HS-27A (cell line): ENCODE data around the gene LIMS2.

Experiments
- DNase-seq: peaks from one replicate; pipeline ENCODE4 v3.0.0-alpha.2; 2012; ENCODE audit warnings: low read depth, missing footprints

Gene LIMS2

DNA sequence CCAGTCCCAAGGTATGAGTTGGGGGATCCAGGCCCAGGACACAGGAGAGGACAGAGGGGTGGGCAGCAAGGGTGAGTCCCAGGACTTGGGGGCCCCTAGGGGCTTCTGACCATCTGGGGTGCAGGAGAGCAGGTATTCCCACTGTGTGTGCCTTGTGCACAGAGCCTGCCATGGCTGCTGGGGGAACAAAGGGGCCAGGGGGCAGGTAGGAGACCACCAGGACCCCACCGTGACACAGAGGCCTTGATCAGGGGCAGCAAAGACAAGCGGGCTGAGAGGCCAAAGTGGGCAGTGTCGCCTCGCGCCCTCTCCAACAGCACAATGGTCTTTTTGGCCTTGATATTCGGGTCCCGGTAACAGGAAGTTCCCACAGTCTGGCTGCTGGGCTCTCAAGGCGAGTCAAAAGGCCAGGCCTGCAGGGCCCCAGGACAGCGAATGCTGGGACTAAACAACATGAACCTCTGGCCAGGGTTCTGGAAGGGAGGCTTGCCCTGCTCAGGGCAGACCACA lies 41.7 kb downstream of the LIMS2 start:
- no peak for DNase-seq

DNA sequence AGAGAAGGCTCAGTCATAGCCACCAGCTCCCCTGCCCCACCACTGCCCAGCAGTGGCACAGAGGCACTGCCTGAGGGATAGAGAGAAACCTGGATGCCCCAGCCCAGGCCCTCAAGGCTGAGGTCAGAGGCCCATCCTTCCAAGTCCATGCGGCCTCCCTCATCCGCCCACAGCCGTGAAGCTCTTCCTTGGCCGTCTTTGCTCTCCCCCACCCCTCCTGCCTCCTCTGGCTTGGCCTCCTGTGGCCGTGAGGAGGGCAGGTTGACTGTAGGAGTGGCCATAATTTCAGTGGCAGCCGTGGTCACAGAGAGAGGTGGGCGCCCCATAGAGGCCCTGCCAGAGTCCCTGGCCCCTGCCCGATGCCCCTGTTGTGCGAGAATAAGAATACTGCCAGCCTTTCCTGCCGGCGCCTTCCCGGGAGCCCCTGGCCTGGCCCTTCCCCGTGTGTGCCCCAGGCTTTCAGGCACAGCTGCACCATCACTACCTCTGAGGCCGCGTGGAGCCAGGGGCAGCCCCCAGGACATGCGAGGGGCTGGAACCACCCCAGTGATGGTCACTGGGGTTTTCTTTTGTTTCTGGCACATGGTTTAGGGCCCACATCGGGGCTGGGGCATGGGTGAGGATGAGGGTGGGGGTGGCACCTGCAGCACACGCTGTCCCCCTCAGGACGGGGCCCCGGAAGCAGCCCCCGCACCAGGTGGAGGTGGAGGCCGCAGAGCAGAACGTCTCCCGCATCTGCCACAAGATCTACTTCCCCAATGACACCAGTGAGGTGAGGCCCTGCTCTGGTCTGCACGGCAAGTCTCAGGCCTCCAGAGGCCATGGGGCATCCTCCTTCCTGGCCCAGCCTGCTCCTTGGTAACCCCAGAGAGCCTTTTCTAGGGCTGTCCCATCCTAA lies 42.5 kb downstream of the LIMS2 start:
- DNase-seq = no peak

DNA sequence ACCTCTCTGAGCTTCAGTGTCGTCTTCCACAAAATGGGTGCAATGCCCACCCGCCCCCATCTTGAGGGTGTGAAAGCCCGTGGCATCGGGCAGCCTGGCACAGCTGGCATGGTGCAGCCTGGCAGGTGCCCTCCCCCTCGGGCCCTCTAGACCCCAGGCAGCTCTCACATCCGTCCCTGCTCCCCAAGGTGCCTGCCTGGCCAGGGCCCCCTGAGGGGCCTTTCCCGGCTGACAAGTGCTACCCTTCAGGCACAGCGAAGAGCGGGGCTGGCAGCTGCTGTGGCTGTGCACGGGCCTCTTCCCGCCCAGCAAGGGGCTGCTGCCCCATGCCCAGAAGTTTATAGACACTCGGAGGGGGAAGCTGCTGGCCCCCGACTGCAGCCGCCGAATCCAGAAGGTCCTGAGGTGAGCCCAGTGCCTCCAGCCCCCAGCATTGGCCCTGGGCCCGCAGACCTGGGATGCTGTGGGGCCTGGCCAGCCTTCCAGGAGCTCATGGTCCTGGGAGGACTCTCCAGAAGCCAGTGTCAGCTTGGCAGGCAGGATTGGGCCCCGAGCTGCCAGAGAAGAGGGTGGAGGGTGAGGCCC lies 43.2 kb downstream of the LIMS2 start:
- no peak for DNase-seq

DNA sequence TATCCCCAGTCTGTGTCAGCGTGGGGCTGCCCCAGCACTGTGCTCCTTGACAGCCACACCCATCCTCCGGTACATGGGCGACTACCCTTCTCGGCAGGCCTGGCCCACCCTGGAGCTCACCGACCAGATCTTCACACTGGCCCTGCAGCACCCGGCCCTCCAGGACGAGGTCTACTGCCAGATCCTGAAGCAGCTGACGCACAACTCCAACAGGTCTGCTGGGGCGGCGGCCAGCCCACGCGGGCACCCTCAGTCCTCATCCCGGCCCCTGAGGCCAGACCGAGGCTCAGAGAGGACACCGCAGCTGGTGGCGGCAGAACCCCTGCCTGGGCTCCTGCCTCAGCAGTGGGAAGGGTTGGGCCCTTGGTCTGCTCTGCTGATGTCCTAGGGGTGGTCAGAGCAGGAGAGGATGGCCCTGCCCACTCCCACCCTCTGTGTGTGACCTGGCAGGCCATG lies 43.8 kb downstream of the LIMS2 start:
- DNase-seq = no peak

DNA sequence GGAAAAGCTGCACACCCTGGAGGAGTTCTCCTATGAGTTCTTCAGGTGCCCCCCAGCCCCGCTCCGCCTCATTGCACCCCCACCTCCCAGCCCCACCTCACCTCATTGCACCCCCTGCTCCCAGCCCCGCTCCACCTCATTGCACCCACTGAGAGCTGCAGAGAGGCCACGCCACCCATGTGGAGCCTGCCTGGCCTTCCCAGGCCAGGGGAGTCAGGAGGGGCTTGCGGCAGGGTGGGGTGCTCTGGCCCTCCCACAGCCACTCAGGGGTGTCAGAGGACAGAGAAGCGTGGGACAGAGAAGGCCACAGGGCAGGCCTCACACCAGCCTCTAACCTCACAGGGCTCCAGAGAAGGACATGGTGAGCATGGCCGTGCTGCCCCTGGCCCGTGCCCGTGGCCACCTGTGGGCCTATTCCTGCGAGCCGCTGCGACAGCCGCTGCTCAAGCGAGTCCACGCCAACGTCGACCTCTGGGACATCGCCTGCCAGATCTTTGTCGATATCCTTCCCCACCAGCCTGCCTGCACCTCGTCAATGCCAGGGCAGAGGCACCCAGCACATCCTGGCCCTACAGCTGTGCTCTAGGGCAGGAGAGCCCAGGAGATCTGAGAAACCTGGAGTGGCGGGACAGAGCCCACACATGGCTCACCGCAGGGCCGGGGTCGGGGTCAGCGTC lies 44.3 kb downstream of the LIMS2 start:
- DNase-seq = no peak

DNA sequence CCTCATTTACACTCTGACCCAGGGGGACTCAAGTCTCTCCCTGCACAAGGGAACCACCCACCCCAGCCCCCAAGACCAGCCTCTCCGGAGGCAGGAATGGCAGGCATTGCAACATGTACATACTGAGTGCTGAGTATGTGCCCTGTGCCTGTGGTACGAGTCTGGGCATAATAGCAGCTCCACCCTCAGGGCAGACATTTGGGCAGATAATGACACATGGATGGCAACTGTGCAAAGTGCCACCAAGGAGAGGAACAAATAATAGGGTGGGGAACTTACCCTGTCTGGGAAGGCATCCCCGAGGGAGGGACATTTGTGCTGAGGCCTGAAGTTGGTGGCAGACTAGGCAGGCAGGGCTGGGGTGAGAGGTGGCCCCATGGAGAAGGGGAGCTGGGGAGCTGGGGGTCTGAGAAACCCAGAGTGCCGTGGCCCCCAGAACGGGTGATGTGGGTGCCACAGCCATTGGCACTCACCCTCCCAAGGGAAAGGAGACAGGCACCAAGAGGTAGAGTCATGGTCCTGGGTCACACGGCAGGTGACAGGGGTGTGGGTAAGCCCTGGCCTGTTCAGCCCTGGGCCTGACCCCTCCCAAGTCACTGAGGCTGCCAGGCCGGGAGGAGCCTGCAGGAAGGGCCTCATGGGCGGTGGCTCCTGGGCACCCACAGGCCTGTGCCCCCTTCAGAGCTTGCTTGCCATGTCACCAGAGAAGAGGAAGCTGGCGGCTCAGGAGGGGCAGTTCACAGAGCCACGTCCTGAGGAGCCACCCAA lies 45.0 kb downstream of the LIMS2 start:
- no peak for DNase-seq

DNA sequence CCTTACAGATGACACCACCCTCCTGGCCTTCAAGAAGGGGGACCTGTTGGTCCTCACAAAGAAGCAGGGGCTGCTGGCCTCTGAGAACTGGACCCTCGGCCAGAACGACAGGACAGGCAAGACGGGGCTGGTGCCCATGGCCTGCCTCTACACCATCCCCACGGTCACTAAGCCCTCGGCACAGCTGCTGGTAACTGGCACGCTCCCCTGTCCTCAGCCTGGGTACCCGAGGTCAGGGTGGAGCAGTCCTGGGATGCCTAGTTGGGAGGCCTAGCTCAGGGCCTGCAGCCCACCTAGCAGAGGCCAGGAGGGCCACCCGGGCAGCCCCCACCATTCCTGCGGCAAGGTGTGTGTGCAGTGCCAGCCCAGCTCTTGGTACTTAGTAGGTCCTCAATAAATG lies 45.7 kb downstream of the LIMS2 start:
- no peak for DNase-seq

DNA sequence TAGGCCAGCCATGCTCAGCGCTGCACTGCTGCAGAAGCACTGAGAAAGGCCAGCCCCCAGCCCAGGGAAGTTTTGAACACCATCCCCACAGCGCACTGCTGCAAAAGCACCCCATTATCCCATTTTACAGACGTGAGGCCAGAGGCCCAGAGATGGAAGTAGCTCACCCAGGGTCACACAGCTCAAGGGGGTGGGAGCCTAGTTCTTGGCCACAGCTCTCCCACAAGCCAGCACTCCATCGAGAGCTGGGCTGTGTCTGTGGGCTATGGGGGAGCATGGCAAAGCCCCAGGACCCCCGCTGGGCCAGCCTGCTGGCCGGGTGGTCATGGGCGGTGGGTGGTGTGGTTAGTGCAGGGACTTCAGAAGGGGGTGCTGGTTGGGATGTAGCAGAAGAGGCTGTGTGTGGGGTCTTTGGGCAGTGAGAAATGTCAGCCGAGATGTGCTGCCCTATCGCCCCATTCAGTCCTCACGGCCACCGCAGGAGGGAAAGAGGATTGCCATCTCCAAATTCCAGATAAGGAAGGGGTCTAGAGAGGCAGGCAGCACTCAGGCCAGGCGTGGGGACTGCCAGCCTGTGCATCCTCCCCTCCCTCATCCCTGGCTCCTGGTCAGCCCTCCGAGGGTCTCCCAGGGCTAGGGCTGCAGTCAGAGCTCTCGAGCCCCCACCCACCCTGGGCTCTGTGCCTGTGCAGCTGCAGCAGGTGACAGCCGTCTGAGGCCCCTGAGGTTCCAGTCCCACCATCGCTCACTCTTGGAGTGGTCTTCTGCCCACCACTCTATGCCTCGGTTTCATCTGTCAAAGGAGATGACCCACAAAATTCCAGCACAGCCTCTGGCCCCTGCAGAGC lies 46.3 kb downstream of the LIMS2 start:
- no peak for DNase-seq

DNA sequence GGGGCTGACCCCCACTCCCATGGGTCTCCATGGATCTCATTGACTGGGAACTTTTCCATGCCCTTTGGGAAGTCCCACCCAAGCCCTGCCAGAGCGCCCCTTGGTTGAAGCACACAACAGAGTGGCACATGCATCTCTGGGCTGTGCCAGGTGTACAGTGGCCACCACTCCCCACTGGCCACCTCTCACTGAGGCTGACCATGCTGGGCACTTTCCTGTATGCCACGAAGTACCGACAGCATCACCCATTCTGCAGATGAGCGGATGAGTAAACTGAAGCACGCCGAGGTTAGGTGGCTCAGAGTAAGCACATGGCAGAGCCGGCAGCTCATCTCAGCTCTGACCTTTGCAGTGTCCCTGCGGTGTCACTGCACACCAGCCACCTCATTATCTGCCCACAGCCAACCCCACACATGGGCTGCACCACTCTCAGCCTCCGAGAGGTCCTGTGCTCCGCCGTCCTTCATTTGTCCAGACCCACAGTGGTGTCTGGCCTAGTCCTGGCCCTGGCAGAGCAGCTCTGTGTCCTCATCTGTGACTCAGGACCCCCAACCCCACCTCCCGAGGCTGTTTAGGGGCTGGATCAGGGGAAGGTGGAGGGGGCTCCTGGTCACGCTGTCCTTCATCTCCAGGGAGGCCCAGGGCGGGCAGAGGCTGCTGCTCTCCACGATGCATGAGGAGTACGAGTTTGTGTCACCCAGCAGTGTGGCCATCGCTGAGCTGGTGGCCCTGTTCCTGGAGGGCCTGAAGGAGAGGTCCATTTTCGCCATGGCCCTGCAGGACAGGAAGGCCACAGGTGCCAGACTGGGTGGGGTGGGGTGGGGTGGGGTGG lies 47.4 kb downstream of the LIMS2 start:
- no peak for DNase-seq

DNA sequence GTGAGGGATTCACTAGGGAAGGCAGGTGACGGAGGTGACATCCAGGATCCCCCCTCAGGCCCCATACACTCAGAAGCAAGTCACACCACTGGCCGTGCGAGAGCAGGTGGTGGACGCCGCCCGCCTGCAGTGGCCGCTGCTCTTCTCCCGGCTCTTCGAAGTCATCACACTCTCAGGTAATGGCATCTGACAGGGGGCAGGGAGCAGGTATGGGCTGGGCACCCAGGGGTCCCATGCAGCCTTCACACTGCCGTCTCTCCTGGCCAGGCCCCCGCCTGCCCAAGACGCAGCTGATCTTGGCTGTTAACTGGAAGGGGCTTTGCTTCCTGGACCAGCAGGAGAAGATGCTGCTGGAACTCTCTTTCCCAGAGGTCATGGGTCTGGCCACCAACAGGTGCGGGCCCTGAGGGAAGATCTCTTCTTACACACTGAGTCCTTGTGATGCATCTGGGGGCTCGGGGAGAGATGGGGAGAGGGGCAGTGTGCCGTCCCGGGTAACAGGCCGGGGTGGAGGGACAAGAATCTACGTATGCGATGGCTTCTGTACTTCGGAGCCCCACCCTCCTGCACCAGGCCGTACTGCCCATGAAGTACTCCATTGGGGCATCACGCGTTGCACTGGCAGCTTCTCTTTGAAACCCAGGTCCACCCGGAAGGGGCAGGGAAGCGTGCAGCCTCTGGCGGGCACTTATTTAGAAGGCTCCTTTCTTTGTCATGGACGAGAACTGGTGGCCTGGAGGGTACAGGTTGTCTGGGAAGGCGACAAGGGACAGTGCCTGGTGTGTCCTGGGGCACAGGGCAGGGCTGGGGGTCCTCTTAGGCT lies 48.2 kb downstream of the LIMS2 start:
- DNase-seq = no peak

DNA sequence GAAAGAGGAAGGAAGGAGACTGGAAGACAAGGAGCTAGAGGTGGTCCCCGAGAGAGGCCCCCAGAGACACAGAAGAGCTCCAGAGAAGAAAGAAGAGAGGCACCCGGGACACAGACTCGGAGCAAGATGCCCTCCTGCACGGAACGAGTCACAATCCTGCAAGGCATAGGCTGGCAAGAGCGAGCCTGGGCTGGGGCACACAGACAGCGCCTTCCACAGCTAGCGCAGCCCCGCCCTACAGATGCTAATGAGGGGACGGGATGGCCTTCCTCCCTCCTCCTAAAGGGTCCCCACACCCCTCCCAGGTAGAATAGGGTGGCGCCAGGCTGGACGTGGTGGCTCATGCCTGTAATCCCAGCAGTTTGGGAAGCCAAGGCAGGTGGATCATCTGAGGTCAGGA lies 49.2 kb downstream of the LIMS2 start:
- DNase-seq = no peak

DNA sequence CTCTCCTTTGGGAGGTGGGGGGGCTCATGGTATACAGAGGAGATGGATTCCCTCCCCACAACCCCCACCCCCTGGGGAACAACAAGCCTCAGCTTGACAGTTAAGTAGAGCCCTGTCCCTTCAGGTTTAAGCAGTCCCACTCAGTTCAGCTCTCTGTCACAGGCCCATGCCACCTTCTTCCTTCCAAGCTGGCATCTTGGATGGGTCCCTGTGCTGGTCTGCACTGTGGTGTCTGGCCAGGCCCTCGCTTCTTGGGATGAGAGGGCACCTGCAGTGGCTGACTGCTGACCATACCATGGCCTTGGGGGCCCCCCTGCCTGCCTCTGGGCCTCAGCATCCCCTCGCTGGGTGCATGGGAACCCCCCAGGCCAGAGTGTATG lies 49.8 kb downstream of the LIMS2 start:
- no peak for DNase-seq

DNA sequence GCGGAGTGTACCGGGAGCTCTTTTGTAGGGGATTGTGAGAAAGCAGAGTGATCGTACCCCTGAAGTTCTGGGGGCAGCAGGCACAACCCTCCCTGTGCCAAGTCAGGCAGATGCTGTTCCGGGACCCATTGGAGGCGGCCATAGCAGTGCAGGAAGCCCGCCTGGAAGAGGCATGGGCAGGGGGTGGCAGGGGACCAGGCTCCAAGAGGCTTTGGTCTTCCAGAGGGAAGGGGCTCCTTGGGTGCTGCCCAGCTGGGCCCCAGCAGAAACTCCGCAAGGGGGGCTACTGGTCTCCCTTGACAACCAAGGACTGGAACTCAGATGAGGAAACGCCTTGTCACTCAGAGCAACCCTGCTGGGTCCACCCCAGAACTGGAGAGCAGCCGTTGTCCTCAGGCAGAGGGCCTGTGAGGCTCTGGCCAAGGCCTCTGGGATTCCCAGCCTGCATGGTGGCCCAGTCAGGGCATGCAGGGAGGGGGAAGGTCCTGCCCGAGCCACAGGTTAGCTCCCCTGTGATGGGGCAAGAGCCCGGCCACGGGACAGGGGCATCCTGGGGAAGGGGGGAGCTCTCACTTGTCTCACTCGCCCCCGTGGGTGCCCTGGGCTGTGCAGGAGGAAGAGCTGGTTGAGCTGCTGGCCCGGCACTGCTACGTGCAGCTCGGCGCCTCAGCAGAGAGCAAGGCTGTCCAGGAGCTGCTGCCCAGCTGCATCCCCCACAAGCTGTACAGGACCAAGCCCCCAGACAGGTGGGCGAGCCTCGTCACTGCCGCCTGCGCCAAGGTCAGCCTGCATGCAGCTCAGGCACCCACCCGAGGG lies 50.4 kb downstream of the LIMS2 start:
- no peak for DNase-seq

DNA sequence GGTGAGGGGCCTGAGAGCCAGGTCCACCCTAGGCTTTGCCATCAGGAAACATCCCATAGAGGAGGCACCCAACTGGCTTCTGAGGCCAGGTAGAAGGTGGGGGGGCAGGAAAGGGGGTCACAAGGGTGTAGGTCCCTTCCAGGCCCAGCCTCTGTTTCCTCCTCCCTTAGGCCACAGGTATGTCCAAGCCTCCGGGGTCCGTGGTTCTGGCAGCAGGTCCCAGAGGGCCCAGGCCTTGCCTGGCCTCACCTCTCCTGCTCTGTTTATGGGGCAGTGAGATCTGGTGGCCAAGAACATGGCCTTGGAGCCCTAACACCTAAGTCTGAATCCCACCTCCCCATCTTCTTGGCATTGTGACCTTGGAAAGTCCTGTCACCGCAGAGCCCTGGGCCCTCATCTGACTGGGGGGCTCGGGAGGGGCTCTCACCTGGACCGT lies 51.0 kb downstream of the LIMS2 start:
- DNase-seq = no peak

DNA sequence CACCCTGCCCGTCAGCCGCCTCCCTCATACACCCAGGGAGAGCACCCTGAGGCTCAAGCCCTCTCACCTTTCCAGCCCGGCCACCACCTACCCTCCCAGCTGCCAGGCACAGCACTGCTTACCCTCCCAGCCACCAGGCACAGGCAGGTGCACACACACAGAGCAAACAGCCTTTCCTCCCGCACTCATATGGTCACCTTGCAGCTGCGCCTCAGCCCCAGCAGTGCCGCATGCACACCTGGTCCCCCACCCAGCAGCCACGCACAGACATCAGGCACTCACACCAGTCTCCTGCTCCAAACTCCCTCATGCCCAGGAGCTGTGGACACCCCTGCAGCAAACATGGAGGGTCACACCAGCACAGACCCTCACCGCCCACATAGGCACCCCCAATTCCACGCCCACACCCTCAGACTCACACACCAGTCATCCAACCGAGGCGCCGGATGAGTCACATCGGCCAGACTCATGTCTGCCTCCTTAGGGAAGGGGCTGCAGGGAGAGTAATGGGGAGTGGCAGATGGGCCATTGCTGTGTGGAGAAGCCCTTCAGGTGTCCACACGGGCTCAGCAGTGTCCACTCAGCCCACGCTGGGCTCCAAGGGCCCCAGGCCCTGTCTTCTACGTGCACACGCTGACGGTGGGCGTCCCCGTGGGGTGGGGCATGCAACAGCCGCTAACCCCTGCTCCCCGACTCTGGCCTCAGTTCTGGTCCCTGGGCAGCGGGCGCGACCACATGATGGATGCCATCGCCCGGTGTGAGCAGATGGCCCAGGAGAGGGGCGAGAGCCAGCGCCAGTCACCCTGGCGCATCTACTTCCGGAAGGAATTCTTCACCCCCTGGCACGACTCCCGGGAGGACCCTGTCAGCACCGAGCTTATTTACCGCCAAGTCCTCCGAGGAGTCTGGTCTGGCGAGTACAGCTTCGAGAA lies 51.7 kb downstream of the LIMS2 start:
- peak; percentile 51 for DNase-seq

DNA sequence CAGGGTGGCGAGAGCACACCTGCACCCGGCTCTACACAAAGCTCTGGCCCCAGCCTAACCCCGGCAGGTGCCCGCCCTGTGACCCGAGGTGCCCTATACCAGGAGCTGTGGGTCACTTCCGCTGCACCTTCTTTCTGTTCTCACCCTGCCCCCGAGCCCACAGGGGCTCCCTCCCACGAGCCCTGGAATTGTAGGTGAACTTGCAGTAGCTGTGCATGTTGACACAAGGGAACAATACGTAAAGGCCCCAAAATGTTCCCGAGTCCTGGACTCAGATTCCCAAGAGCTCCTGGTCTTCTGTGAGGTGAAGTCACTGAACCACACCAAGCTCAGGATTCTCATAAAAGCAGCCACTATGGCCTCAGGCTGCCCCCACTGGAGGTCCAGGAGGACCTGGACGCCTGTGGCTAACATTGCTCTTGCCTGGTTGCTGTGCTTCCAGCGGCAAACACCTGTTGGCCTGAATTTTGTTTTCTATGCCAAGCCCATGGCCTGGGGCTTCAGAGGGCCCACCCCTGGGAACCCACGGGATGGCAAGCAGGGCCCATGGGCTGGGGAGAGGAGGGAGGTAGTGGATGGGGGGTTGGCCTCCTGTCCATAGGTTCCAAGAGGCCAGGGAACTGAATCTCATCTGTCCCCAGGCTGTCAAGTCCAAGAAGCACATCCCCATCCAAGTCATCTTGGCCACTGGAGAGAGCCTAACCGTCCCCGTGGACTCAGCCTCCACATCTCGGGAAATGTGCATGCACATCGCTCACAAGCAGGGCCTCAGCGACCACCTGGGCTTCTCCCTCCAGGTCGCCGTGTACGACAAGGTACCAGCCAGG lies 52.6 kb downstream of the LIMS2 start:
- no peak for DNase-seq
